Stomach (tissue), 4 donors: ENCODE data around the gene AP1M2.

ENCODE experiments used
- EP300 ChIP-seq: sonication (generic); formaldehyde crosslinking; IDR thresholded peaks from one replicate; pipeline ENCODE4 v1.6.1; 2017; ENCODE audit warnings: antibody characterized with exemption
- POLR2A ChIP-seq, 4 donors: fragments of 450-650 bp; IDR thresholded peaks; one replicate each; pipeline ENCODE4 v1.6.1; 2016; ENCODE audit warnings: antibody characterized with exemption in 4 of 4, control low read depth in 2 of 4, mild to moderate bottlenecking in 1 of 4, moderate library complexity in 1 of 4
- POLR2AphosphoS5 ChIP-seq, 3 donors: sonication (generic); formaldehyde crosslinking; IDR thresholded peaks; one replicate each; pipeline ENCODE4 v1.6.1; 2016; ENCODE audit warnings: antibody characterized with exemption in 3 of 3
- TF ChIP-seq, protein P1 (sequence below), 7 experiments: fragments of 450-650 bp in 4 of 7; fragments of 200-600 bp in 3 of 7; sonication (generic) in 3 of 7; IDR thresholded peaks; one replicate each; pipeline ENCODE4 v1.5.1; 2016 to 2019; ENCODE audit warnings: antibody characterized with exemption in 7 of 7, control low read depth in 2 of 7, mild to moderate bottlenecking in 1 of 7

DNA sequence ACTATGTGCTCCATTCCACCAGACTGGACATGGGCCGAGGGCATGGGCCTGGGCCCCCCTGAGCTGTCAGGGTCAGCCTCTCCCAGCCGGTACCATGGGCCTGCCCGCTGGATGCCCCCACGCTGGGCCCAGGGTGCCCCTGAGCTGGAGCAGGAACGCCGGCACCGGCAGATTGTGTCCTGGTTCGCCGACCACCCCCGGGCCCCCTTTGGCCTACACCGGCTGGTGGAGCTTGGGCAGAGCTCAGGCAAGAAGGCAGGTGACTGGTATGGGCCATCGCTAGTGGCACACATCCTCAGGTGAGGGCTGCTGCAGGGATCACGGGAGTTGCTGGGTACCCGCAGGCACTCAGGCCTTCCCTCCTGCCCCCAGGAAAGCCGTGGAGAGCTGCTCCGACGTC is 40.3 kb downstream of the AP1M2 start:
- TF ChIP-seq, protein P1, sequence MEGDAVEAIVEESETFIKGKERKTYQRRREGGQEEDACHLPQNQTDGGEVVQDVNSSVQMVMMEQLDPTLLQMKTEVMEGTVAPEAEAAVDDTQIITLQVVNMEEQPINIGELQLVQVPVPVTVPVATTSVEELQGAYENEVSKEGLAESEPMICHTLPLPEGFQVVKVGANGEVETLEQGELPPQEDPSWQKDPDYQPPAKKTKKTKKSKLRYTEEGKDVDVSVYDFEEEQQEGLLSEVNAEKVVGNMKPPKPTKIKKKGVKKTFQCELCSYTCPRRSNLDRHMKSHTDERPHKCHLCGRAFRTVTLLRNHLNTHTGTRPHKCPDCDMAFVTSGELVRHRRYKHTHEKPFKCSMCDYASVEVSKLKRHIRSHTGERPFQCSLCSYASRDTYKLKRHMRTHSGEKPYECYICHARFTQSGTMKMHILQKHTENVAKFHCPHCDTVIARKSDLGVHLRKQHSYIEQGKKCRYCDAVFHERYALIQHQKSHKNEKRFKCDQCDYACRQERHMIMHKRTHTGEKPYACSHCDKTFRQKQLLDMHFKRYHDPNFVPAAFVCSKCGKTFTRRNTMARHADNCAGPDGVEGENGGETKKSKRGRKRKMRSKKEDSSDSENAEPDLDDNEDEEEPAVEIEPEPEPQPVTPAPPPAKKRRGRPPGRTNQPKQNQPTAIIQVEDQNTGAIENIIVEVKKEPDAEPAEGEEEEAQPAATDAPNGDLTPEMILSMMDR (IDR thresholded peaks at IDR 0.05): no peak
- TF ChIP-seq POLR2A (IDR thresholded peaks at IDR 0.05) (no peak), EP300 (no peak), POLR2AphosphoS5 (IDR thresholded peaks at IDR 0.05) (no peak)
